AG04450 (cell line): Measurements from ENCODE around the gene BCORL1. TPM values are rescaled to one million over a fixed set of nuclear protein-coding genes. Genes with fewer than 3 reads are reported as not detected.

Experiments used
- CTCF ChIA-PET: fragments of 300-600, 350-600 bp; formaldehyde crosslinking; extraction: SDS; loops from one replicate; lab custom pipeline; 2022; ENCODE audit warnings: antibody characterized with exemption, inconsistent platforms; lab: Charles Lee
- POLR2A ChIA-PET: fragments of 350-600 bp; formaldehyde crosslinking; extraction: SDS; loops from one replicate; lab custom pipeline; 2021; ENCODE audit warnings: antibody characterized with exemption, inconsistent platforms; lab: Yijun Ruan, JAX
- DNase-seq: peaks from one replicate; pipeline ENCODE4 v3.0.0-alpha.2; 2011; ENCODE audit warnings: low read depth, low spot score
- H3K27ac ChIP-seq: one replicate; pipeline ENCODE4 v1.5.1; 2012; ENCODE audit warnings: low read depth, low read length, control low read depth
- H3K27me3 ChIP-seq: one replicate; pipeline ENCODE4 v1.6.0; 2012; ENCODE audit warnings: low read length; ENCODE audit not compliant: control insufficient read depth, insufficient read depth
- H3K4me3 ChIP-seq: 2 replicates; pipeline ENCODE4 v1.5.1; 2011; ENCODE audit warnings: mild to moderate bottlenecking, low read depth, low read length, control low read depth
- H3K9me3 ChIP-seq: 2 replicates; pipeline ENCODE4 v1.5.1; 2012; ENCODE audit warnings: low read length; ENCODE audit not compliant: control insufficient read depth, insufficient read depth
- CTCF ChIP-seq: IDR thresholded peaks from 2 replicates; pipeline ENCODE4 v1.5.1; 2011; ENCODE audit warnings: low read depth, low read length, control low read depth, inconsistent platforms
- polyA plus RNA-seq: library from polyadenylated mRNA; depleted of rRNA; stranded (reverse); fragments of >200 nt; gene quantifications from 2 replicates; pipeline ENCODE4 v1.2.3, GENCODE V29; 2011

BCORL1 gene
- polyA plus RNA-seq, 1 experiment, result 1.0 TPM

GRCh38 chrX:130090364-130090763 is 107.9 kb downstream of the BCORL1 start:
- no peak overlapping the region for H3K4me3 ChIP-seq
- TF ChIP-seq CTCF, result no peak
- H3K9me3 ChIP-seq, result no peaks in the 10 kb centered on the region
- POLR2A ChIA-PET, result interaction anchor here (0.7 kb wide), 1 partner anchor 327 kb away, joined by 6 read pairs; no protein-coding TSS in a partner anchor
- CTCF ChIA-PET, result no interaction called here
- H3K27ac ChIP-seq, result no peak overlapping the region
- no peak for DNase-seq
- H3K27me3 ChIP-seq, result no peaks in the 10 kb centered on the region

GRCh38 chrX:130091980-130092522 is 109.6 kb downstream of the BCORL1 start:
- no peak for DNase-seq
- no peak for TF ChIP-seq CTCF
- POLR2A ChIA-PET, result no interaction called here

GRCh38 chrX:130093271-130093670 is 110.8 kb downstream of the BCORL1 start:
- no peaks in the 10 kb centered on the region for H3K9me3 ChIP-seq
- H3K27ac ChIP-seq, result no peak overlapping the region
- ChIA-PET POLR2A (no interaction called here), CTCF (no interaction called here)
- no peak for DNase-seq
- H3K4me3 ChIP-seq, result no peak overlapping the region
- H3K27me3 ChIP-seq, result no peaks in the 10 kb centered on the region
- no peak for TF ChIP-seq CTCF

More at GRCh38 chrX:130091980-130092522, 109.6 kb downstream of the BCORL1 start:
- no peaks in the 10 kb centered on the region for H3K9me3 ChIP-seq
- no peaks in the 10 kb centered on the region for H3K27me3 ChIP-seq
- CTCF ChIA-PET, result no interaction called here
- H3K4me3 ChIP-seq, result no peak overlapping the region
- no peak overlapping the region for H3K27ac ChIP-seq

GRCh38 chrX:130094696-130095095 is 112.3 kb downstream of the BCORL1 start:
- no peak overlapping the region for H3K27ac ChIP-seq
- no peaks in the 10 kb centered on the region for H3K27me3 ChIP-seq
- DNase-seq, result no peak
- TF ChIP-seq CTCF, result no peak
- no peak overlapping the region for H3K4me3 ChIP-seq
- no peaks in the 10 kb centered on the region for H3K9me3 ChIP-seq
- POLR2A ChIA-PET, result no interaction called here
- CTCF ChIA-PET, result no interaction called here

- Histone ChIP-seq H3K27ac (no peak overlapping the region), H3K4me3 (no peak overlapping the region), H3K9me3 (no peaks in the 10 kb centered on the region), H3K27me3 (no peaks in the 10 kb centered on the region)
- ChIA-PET CTCF (no interaction called here), POLR2A (no interaction called here)
- TF ChIP-seq CTCF, result no peak
- DNase-seq, result no peak
These were observed 113.0 kb downstream of the BCORL1 start for GRCh38 chrX:130095249-130096030.
